ENCODE data around the gene NFAT5. TPM values are rescaled to one million over a fixed set of nuclear protein-coding genes. Genes with fewer than 3 reads are reported as not detected.

NFAT5 gene
- total and polyA plus RNA-seq, 2 donors (not counting 3 experiments of a cell fraction or from before 2014, with no cell fraction given) = 17.2 to 49.5 TPM

- ChIA-PET POLR2A (no interaction called here), CTCF (interaction anchor here (1.3 to 7.9 kb wide), 2 partner anchors 15 to 41 kb away, joined by 3 to 67 read pairs; partner anchors contain the start of gene NOB1)
- Histone ChIP-seq H4K20me1 (replicated peaks; ENCODE audit: control insufficient read depth, extremely low read depth, insufficient read depth, low read length) (no peaks in the 10 kb centered on the region), H3K9me3 (replicated peaks; ENCODE audit: control insufficient read depth, insufficient read depth, low read length) (no peaks in the 10 kb centered on the region), H3K36me3 (ENCODE audit: control insufficient read depth in 2 of 2, extremely low read depth in 1 of 2, insufficient read depth in 2 of 2, low read length in 2 of 2) (peaks cover 33 to 43% of the 10 kb centered on the region in 2 experiments), H3K79me2 (ENCODE audit: control insufficient read depth, insufficient read depth, low read length) (no peaks in the 10 kb centered on the region), H2AFZ (ENCODE audit: low read depth, low read length) (no peak overlapping the region), H3K27me3 (ENCODE audit: control insufficient read depth in 2 of 2, insufficient read depth in 2 of 2, low read length in 2 of 2) (no peaks in the 10 kb centered on the region), H3K4me2 (ENCODE audit: insufficient read depth, low read length) (no peak overlapping the region), H3K9ac (replicated peaks; ENCODE audit: extremely low read depth, insufficient read depth, low read length) (no peak overlapping the region), H3K27ac (ENCODE audit: insufficient read depth, low read depth, low read length) (no peak overlapping the region), H3K9me1 (replicated peaks; ENCODE audit: control insufficient read depth, extremely low read depth, insufficient read depth, low read length) (no peaks in the 10 kb centered on the region), H3K4me3 (replicated peaks in 1 of 3; ENCODE audit: insufficient read depth in 1 of 3, low read depth in 1 of 3, low read length in 3 of 3) (no peak overlapping the region), H3K4me1 (ENCODE audit: control insufficient read depth, extremely low read depth, insufficient read depth, low read length) (no peaks in the 10 kb centered on the region)
- dilution Hi-C loops (cut with MboI; ENCODE audit: extremely low pct_ligation_motif_present, low sequenced_read_pairs) (no loop called here), intact Hi-C loops (cut with micrococcal nuclease) (loop anchor here (2.0 kb wide), 1 partner anchor 24 kb away; no protein-coding TSS in a partner anchor)
- no TSS peak for BruUV-seq (replicated peaks)
- TF ChIP-seq POLR2A (IDR thresholded peaks at IDR 0.05; ENCODE audit: low read depth, low read length) = no peak
- no peak for TF ChIP-seq CTCF (IDR thresholded peaks at IDR 0.05; ENCODE audit: extremely low read depth in 1 of 2, insufficient read depth in 1 of 2, low read depth in 1 of 2, low read length in 2 of 2)
- no peak for TF ChIP-seq POLR2AphosphoS5 (IDR thresholded peaks at IDR 0.05; ENCODE audit: insufficient read depth, low read depth, low read length)
- TF ChIP-seq MAX (IDR thresholded peaks at IDR 0.05; ENCODE audit: insufficient read depth, insufficient read length) = no peak
- TF ChIP-seq GATA2 (IDR thresholded peaks at IDR 0.05; ENCODE audit: insufficient read depth, insufficient read length, low read depth, low read length) = no peak
- no peak for TF ChIP-seq EZH2 (IDR thresholded peaks at IDR 0.05; ENCODE audit: borderline replicate concordance, low read depth, low read length, severe bottlenecking)
- no peak for TF ChIP-seq FOS (IDR thresholded peaks at IDR 0.05; ENCODE audit: borderline replicate concordance, insufficient read depth, low read length)
- no peak for TF ChIP-seq JUN (IDR thresholded peaks at IDR 0.05; ENCODE audit: borderline replicate concordance, insufficient read depth, insufficient read length, low read depth)
- no peak for TF ChIP-seq MYC (IDR thresholded peaks at IDR 0.05; ENCODE audit: low read depth, low read length)
- FAIRE-seq (no peak), DNase-seq (ENCODE audit: low read depth, low spot score) (no peak)
Measured at GRCh38 chr16:69712914-69713581, 147.3 kb downstream of the NFAT5 start.

All from endothelial cell of umbilical vein (primary cell).